Muscle of leg (tissue), 11 donors: ENCODE results near the gene MRPL20. TPM values are rescaled to one million over a fixed set of nuclear protein-coding genes. Genes with fewer than 3 reads are reported as not detected.

Source experiments
- DNase-seq: peaks from one replicate; pipeline ENCODE4 v3.0.0; 2013
- H3K27ac ChIP-seq: one replicate; pipeline ENCODE4 v1.5.1; 2013; ENCODE audit warnings: mild to moderate bottlenecking, low read length, control low read depth
- H3K27me3 ChIP-seq: one replicate; pipeline ENCODE4 v1.6.1; 2013; ENCODE audit warnings: low read length; ENCODE audit not compliant: control insufficient read depth, insufficient read depth
- H3K36me3 ChIP-seq: one replicate; pipeline ENCODE4 v1.6.1; 2013; ENCODE audit warnings: low read length; ENCODE audit not compliant: control insufficient read depth, insufficient read depth
- H3K4me1 ChIP-seq: one replicate; pipeline ENCODE4 v1.6.1; 2013; ENCODE audit warnings: low read length; ENCODE audit not compliant: control insufficient read depth, insufficient read depth
- H3K4me3 ChIP-seq: one replicate; pipeline ENCODE4 v1.5.1; 2013; ENCODE audit warnings: low read length, control low read depth
- H3K9me3 ChIP-seq: replicated peaks from 2 replicates; pipeline ENCODE4 v1.6.1; 2013; ENCODE audit warnings: low read depth, low read length; ENCODE audit not compliant: control insufficient read depth
- WGBS: methylation state at CpG from one replicate; pipeline ENCODE4 v1.1.5; 2013; ENCODE audit warnings: missing lambda C conversion rate; ENCODE audit not compliant: insufficient coverage; 5-methylcytosine and 5-hydroxymethylcytosine counted together
- polyA plus RNA-seq, 8 donors: library from polyadenylated mRNA; unstranded; fragments of 120-200 nt; gene quantifications; one replicate each; pipeline versions ENCODE4 v1.2.1 to v1.2.3, GENCODE V29; 2013; ENCODE audit warnings: inconsistent platforms in 1 of 8, low replicate concordance in 1 of 8; ENCODE audit not compliant: insufficient read length in 8 of 8, insufficient read depth in 1 of 8
- total RNA-seq: library from RNA; stranded (reverse); fragments of 120-200 nt; gene quantifications from one replicate; pipeline ENCODE4 v1.2.4, GENCODE V29; 2013

MRPL20 gene
- total and polyA plus RNA-seq, 9 donors, result 97.9 to 121 (median 104) TPM

GRCh38 chr1:1364266-1364665, 42.8 kb downstream of the MRPL20 start:
- peaks cover 4% of the 10 kb centered on the region for H3K9me3 ChIP-seq
- no peak overlapping the region for H3K4me3 ChIP-seq
- H3K27me3 ChIP-seq, result no peaks in the 10 kb centered on the region
- no peak overlapping the region for H3K27ac ChIP-seq
- H3K4me1 ChIP-seq, result peaks cover 31% of the 10 kb centered on the region
- no peaks in the 10 kb centered on the region for H3K36me3 ChIP-seq
- 79% methylated on average over 6 of the region's 14 CpGs for WGBS
- no peak for DNase-seq

- Histone ChIP-seq H3K4me3 (no peak overlapping the region), H3K36me3 (no peaks in the 10 kb centered on the region), H3K9me3 (peaks cover 4% of the 10 kb centered on the region), H3K27ac (peak overlapping the region; percentile 85), H3K4me1 (peaks cover 51% of the 10 kb centered on the region), H3K27me3 (peaks cover 8% of the 10 kb centered on the region)
- peak; percentile 86 for DNase-seq
- 17% methylated on average over 8 of the region's 13 CpGs for WGBS
Measured at GRCh38 chr1:1361982-1362423, 45.1 kb downstream of the MRPL20 start.

GRCh38 chr1:1361233-1361981, 45.7 kb downstream of the MRPL20 start:
- Histone ChIP-seq H3K4me3 (no peak overlapping the region), H3K4me1 (peaks cover 55% of the 10 kb centered on the region), H3K9me3 (peaks cover 4% of the 10 kb centered on the region), H3K27ac (peak overlapping the region; percentile 85), H3K27me3 (peaks cover 11% of the 10 kb centered on the region), H3K36me3 (no peaks in the 10 kb centered on the region)
- WGBS, result 70% methylated on average over 26 of the region's 35 CpGs
- no peak for DNase-seq

GRCh38 chr1:1360506-1361169, 46.5 kb downstream of the MRPL20 start:
- peaks cover 11% of the 10 kb centered on the region for H3K27me3 ChIP-seq

GRCh38 chr1:1359664-1360468, 47.2 kb downstream of the MRPL20 start:
- DNase-seq, result peak; percentile 90
- peak overlapping the region; percentile 85 for H3K27ac ChIP-seq
- H3K4me1 ChIP-seq, result peaks cover 55% of the 10 kb centered on the region
- H3K9me3 ChIP-seq, result no peaks in the 10 kb centered on the region
- H3K36me3 ChIP-seq, result no peaks in the 10 kb centered on the region
- H3K27me3 ChIP-seq, result peaks cover 11% of the 10 kb centered on the region
- WGBS, result 19% methylated on average over 13 of the region's 28 CpGs
- H3K4me3 ChIP-seq, result no peak overlapping the region

More at GRCh38 chr1:1360506-1361169, 46.5 kb downstream of the MRPL20 start:
- Histone ChIP-seq H3K4me1 (peaks cover 55% of the 10 kb centered on the region), H3K9me3 (no peaks in the 10 kb centered on the region), H3K36me3 (no peaks in the 10 kb centered on the region), H3K4me3 (no peak overlapping the region), H3K27ac (peak overlapping the region; percentile 85)
- WGBS, result 52% methylated on average over 12 of the region's 20 CpGs
- peak; percentile 80 for DNase-seq

DNA sequence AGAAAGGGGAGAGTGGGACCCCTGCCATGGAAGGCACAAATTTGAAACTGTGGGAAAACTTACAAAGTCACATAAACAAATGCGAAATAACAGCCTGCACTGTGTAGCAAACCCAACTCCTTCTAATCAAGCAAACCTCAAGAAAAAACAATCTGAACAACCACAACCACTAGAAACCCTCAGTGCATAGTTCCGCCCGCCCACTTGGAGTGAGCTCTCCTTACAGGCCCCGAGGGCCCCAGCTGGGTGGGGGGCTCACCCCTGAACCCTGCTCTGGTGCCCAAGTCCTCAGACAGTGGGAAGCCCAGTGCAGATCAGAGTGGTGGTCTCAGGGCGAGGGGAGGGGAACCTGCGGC, 47.8 kb downstream of the MRPL20 start:
- peaks cover 55% of the 10 kb centered on the region for H3K4me1 ChIP-seq
- peak; percentile 66 for DNase-seq
- peaks cover 16% of the 10 kb centered on the region for H3K27me3 ChIP-seq
- H3K27ac ChIP-seq, result peak overlapping the region; percentile 85
- H3K9me3 ChIP-seq, result no peaks in the 10 kb centered on the region
- WGBS, result 35% methylated on average over 2 of the region's 6 CpGs
- peaks cover under 1% of the 10 kb centered on the region for H3K36me3 ChIP-seq
- H3K4me3 ChIP-seq, result no peak overlapping the region

- H3K27me3 ChIP-seq, result peaks cover 22% of the 10 kb centered on the region
- peaks cover 5% of the 10 kb centered on the region for H3K36me3 ChIP-seq
- 18% methylated on average over 16 of the region's 29 CpGs for WGBS
- peak within 1 kb of the TSS; percentile 85 for H3K27ac ChIP-seq
- DNase-seq, result peak; percentile 96
- peaks cover 59% of the 10 kb centered on the region for H3K4me1 ChIP-seq
- H3K9me3 ChIP-seq, result no peaks in the 10 kb centered on the region
- peak within 1 kb of the TSS; percentile 54 for H3K4me3 ChIP-seq
Measured at GRCh38 chr1:1358433-1359271, 48.4 kb downstream of the MRPL20 start, which contains the start of gene MXRA8. Gene MXRA8, minus strand, starts transcription at chr1:1358555. Its CDS starts 51 bp downstream, at chr1:1358504.

DNA sequence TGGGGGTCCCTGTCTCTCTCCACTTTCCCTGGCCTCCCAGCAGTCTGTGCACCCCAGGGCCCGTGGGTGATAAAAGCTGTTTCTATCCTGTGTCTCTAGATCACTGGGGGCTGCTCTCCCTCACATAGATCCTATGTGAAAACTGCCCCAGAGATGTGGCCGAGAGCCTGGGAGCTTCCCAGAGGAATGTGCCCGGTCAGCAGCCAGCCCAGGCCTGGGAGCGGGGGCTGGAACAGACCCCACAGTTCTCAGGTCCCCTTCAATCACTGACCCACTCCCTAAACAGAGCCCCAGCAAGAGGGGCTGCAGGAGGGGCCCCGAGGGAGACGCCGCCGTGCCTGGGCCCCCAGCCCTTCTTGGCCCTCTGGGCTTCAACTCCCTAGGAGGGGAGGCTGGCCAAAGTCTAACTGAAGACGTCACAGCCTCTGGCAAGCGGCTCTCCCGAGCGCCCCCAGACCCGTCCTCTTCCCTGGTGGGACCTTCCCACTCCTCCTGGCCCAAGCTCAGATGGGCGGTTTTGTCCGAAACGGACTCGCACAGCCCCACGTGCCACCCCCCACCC, 49.1 kb downstream of the MRPL20 start:
- DNase-seq, result peak; percentile 35
- Histone ChIP-seq H3K4me3 (peak overlapping the region; percentile 54), H3K27me3 (peaks cover 29% of the 10 kb centered on the region), H3K4me1 (peaks cover 66% of the 10 kb centered on the region), H3K27ac (peak overlapping the region; percentile 85), H3K9me3 (no peaks in the 10 kb centered on the region), H3K36me3 (peaks cover 11% of the 10 kb centered on the region)
- 3% methylated on average over 17 of the region's 18 CpGs for WGBS

DNA sequence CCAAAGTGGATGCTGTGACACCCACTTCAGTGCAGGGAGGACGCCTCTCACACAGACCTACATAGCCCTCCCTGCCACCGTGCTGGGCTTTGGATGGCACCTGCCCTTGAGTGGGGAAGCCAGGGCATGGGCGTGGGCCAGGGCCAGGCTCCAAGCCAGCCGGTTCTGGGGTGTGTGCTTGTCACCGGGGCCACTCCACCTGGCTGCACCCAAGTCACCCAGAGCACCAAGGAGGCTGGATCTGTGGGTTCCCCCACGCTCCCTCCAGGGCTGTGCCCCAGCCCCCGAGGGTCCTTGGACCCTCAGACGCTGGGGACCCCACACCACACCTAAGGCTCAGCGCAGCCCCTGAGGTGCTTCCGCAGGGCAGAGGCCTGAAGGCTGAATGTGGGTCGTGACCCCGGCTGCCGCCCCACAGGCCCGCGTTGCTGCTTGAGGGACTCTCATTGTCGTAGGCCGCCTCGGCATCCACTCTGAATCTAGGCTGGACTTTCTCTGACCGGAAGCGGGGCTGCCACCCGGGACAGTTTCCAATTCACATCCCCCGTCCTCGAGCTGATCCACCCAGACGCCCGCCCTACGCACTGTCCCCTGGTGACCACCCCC, 50.2 kb downstream of the MRPL20 start:
- Histone ChIP-seq H3K27me3 (peaks cover 40% of the 10 kb centered on the region), H3K4me3 (peak overlapping the region; percentile 54), H3K27ac (peak overlapping the region; percentile 85), H3K36me3 (peaks cover 21% of the 10 kb centered on the region), H3K4me1 (peaks cover 72% of the 10 kb centered on the region), H3K9me3 (no peaks in the 10 kb centered on the region)
- DNase-seq, result no peak
- 11% methylated on average over 23 of the region's 26 CpGs for WGBS
